Forelimb muscle (tissue), 1 donor: Measurements from ENCODE around the gene FXYD1. TPM values are rescaled to one million over a fixed set of nuclear protein-coding genes. Genes with fewer than 3 reads are reported as not detected.

Experiments used
- DNase-seq: peaks from one replicate; pipeline ENCODE4 v3.0.0-alpha.2; 2013; ENCODE audit warnings: low read depth
- polyA plus RNA-seq: library from polyadenylated mRNA; unstranded; fragments of 120-200 nt; gene quantifications from one replicate; pipeline ENCODE4 v1.2.1, GENCODE V29; 2013; ENCODE audit not compliant: insufficient read length

Gene FXYD1
- polyA plus RNA-seq, 1 donor: 261 TPM

GRCh38 chr19:35184884-35185283 is 46.3 kb downstream of the FXYD1 start:
- no peak for DNase-seq

Other genes with a start within 250 kb of the FXYD1 start
- 3.6 TPM for gene ZNF30, start 211.9 kb upstream of the FXYD1 start, polyA plus RNA-seq
- 2.0 TPM for gene ZNF792, start 174.6 kb upstream of the FXYD1 start, polyA plus RNA-seq
- 41.0 TPM for gene GRAMD1A, start 138.5 kb upstream of the FXYD1 start, polyA plus RNA-seq
- gene SCN1B, start 108.4 kb upstream of the FXYD1 start, polyA plus RNA-seq: 6.3 TPM
- gene HPN, start 97.1 kb upstream of the FXYD1 start, polyA plus RNA-seq: 0.23 TPM
- gene FXYD3, start 23.0 kb upstream of the FXYD1 start, polyA plus RNA-seq: 0.42 TPM
- gene LGI4, start 3.8 kb upstream of the FXYD1 start, polyA plus RNA-seq: 9.0 TPM
- gene FXYD7, start 4.4 kb downstream of the FXYD1 start, polyA plus RNA-seq: 1.0 TPM
- gene FXYD5, start 15.9 kb downstream of the FXYD1 start, polyA plus RNA-seq: 16.2 TPM
- gene FAM187B, start 89.9 kb downstream of the FXYD1 start, polyA plus RNA-seq: not detected
- gene LSR, start 110.2 kb downstream of the FXYD1 start, polyA plus RNA-seq: 3.7 TPM
- gene USF2, start 130.1 kb downstream of the FXYD1 start, polyA plus RNA-seq: 100 TPM
- gene HAMP, start 143.7 kb downstream of the FXYD1 start, polyA plus RNA-seq: 0.15 TPM
- 0.33 TPM for gene MAG, start 153.3 kb downstream of the FXYD1 start, polyA plus RNA-seq
- 0.82 TPM for gene CD22, start 190.4 kb downstream of the FXYD1 start, polyA plus RNA-seq
- not detected for gene FFAR1, start 209.1 kb downstream of the FXYD1 start, polyA plus RNA-seq
- 0.08 TPM for gene FFAR3, start 219.6 kb downstream of the FXYD1 start, polyA plus RNA-seq
- gene GPR42, start 232.2 kb downstream of the FXYD1 start, polyA plus RNA-seq: not detected